HG02840 (cell line): Measurements from ENCODE around the gene TRPT1.

ENCODE experiments used
- ATAC-seq: cut with Tn5 transposase; IDR thresholded peaks from one replicate; pipeline ENCODE4 v1.9.1; 2021; ENCODE audit warnings: mild to moderate bottlenecking, moderate library complexity, moderate number of reproducible peaks; ENCODE audit not compliant: unreplicated experiment, low FRiP score

TRPT1 gene

DNA sequence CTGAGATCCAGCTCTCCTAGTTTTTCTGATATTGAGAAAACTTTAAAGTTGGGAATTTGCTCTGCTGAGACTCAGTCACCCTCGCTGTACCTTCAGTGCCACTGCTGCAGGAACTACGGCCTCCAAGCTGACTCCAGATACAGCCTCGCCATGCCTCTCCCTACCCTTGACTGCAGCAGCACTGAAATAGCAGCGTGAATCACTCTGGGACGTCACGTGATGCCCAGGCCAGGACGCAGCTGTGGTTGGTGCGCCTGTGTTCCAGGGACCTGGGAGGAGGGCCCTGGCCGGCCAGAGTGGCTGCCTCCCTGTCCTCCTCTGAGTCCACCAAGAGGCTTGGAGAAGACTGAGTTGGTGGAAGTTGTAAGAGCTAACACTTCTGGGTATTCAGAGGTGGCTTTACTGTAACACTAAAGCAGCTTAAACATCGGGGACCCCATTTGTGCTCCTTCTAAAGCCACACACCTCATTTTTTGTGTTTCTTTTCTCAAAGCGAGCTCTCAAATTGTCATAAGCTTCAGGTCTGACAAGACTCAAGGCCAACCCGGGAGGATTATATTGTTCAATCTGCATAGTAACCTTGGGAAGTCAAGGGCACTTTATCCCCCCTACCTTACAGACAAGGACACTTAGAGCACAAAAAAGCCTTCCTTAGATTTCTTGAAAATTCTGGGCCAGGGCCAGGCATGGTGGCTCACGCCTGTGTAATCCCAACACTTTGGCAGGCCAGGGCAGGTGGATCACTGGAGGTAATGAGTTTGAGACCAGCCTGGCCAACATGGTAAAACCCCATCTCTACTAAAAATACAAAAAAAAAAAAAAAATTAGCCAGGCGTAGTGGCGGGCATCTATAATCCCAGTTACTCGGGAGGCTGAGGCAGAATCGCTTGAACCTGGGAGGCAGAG, 44.2 kb downstream of the TRPT1 start:
- no peak for ATAC-seq

DNA sequence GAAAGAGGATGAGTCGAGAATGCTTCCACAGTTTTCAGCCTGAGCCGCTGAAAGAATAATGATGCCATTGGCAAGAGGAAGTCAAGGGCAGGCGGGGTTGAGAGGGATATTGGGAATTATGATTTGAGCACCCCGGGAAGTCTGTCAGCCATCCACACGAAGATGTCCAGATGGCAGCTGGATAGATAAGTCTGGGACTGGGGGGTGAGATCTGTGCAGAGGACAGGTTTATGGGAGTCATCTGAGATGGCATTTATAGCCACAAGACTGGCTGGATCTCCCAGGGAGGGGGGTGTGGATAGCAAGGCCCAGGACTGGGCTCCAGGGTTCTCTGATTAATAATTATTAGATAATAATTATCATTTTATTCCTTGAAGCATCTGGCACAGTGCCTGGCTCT, 45.1 kb downstream of the TRPT1 start:
- ATAC-seq = no peak

DNA sequence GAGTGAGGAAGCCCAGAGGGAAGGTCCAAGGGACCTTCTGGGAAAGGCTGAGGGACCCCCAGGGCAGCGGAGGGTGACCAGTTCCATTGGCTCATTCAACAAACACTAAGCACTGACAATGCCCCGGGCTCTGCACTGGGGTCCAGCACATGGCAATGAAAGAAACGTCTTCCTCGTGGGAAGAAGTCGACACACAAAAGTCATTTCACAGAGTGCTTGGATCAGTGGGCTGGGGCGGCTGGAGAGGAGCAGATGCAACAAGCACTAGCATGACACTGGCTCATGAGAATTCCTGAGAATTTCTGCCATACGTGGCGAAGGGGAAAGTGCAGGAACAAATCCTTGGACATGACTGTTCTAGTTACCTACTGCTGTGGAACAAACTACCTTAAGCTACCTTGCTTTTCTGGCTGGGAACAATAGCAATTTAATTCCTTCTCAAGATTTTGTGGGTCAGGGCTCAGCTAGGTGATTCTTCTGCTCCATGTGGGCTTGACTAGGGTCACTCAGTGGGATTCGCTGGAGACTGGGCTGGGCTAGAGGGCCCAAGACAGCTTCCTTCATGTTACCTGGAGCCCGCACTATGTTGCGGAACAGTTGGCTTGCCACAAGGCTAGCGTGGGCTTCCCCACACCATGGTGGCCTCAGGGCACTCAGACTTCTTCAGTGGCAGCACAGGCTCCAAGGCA, 46.9 kb downstream of the TRPT1 start:
- ATAC-seq = no peak

DNA sequence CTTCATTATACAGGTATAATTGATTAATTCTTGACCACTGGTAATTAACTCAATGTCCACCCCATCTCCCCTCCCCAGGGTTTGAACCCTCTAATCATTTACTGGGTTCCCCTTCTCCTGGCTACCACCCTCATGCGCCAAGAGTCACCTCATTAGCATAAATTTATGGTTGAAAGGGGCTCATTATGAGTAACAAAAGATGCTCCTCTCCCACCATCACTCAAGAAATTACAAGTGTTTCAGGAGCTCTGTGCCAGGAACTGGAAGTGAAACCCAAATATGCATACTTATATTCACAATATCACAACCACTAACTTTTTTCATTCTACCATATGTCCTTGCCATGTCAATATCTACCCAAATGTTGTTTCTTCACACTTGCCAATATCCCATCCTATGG, 47.8 kb downstream of the TRPT1 start:
- ATAC-seq = no peak

DNA sequence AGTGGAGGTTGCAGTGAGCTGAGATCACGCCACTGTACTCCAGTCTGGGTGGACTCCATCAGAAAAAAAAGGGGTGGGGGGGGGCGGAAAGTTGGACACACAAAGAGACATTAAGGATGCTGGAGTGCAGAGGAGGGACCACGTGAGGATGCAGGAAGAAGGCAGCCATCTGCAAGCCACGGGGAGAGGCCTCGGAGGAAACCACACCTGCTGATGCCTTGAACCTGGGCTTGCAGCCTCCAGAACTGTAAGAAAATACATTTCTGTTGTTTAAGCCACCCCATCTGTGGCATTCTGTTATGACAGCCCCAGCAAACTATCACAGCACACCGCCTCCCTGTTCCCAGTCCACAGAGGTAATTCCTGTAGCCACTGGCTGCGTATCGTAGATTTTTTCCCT, 49.2 kb downstream of the TRPT1 start:
- no peak for ATAC-seq
